GM10248 (cell line): ENCODE results near the gene NIPAL3.
A peak's percentile ranks its signal among the peaks of the same experiment; 100 is the strongest.

ENCODE experiments used
- CTCF ChIA-PET: fragments of 300-600 bp; sonication (Branson Sonifier 250); formaldehyde crosslinking; extraction: SDS; loops from one replicate; lab custom pipeline; 2021; ENCODE audit warnings: antibody characterized with exemption; lab: Yijun Ruan, JAX
- POLR2A ChIA-PET: fragments of 350-650 bp; sonication (Branson Sonifier 250); formaldehyde crosslinking; extraction: SDS; loops from one replicate; lab custom pipeline; 2020; ENCODE audit warnings: antibody characterized with exemption; lab: Yijun Ruan, JAX
- DNase-seq: peaks from one replicate; pipeline ENCODE4 v3.0.0; 2012; ENCODE audit errors: extremely low spot score
- TF ChIP-seq, protein P1 (sequence below): IDR thresholded peaks from 2 replicates; pipeline ENCODE4 v1.5.1; 2012; ENCODE audit warnings: mild to moderate bottlenecking, low read depth; ENCODE audit errors: extremely low read depth, missing control alignments, control extremely low read depth

The NIPAL3 gene

DNA sequence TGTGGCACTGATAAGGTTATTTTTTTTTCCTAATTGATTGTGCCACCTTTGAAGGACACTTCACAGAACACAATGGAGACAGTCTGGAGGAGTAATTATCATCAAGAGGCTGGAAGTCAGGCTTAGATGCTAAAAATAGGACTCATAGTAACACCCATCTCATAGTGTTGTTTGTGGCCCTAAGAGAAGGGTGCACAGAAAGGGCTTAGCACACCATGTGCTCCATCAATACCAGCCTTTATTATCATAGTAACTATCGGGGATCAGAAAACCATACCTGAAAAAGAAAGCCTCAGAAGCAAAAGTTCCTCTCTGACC lies 11.9 kb downstream of the NIPAL3 start:
- peak; percentile 1 for DNase-seq
- POLR2A ChIA-PET: no interaction called here

DNA sequence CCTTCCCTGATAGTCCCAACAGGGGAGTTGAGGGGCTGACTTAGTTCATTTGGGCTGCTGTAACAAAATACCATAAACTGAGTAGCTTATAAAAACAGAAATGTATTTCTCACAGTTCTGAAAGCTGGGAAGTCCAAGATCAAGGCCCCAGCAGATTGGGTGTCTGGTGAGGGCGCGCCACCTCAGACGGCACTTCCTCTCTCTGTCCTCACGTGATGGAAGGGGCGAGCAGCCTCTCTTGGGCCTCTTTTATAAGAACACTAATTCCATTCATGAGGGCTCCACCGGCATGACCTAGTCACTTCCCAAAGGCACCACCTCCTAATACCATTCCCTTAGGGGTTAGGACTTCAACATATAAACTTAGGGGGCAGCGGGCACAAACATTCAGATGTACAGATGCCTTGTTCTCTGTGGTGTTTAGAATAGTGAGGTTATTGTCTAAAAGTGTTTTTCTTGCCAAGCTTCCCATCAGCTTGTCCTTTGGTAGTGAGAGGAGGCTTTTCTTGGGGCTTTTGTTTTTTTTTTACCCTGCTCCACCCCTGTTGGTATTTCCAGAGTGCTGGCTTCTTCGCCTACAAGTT lies 20.3 kb downstream of the NIPAL3 start:
- POLR2A ChIA-PET: no interaction called here
- TF ChIP-seq, protein P1, sequence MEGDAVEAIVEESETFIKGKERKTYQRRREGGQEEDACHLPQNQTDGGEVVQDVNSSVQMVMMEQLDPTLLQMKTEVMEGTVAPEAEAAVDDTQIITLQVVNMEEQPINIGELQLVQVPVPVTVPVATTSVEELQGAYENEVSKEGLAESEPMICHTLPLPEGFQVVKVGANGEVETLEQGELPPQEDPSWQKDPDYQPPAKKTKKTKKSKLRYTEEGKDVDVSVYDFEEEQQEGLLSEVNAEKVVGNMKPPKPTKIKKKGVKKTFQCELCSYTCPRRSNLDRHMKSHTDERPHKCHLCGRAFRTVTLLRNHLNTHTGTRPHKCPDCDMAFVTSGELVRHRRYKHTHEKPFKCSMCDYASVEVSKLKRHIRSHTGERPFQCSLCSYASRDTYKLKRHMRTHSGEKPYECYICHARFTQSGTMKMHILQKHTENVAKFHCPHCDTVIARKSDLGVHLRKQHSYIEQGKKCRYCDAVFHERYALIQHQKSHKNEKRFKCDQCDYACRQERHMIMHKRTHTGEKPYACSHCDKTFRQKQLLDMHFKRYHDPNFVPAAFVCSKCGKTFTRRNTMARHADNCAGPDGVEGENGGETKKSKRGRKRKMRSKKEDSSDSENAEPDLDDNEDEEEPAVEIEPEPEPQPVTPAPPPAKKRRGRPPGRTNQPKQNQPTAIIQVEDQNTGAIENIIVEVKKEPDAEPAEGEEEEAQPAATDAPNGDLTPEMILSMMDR: no peak
- CTCF ChIA-PET: interaction anchor here (0.9 to 1.8 kb wide), 5 partner anchors 12 to 29 kb away, joined by 3 to 5 read pairs (median 3); partner anchors contain the start of gene NIPAL3
- no peak for DNase-seq

More for the DNA sequence above, 11.9 kb downstream of the NIPAL3 start:
- TF ChIP-seq, protein P1: no peak
- CTCF ChIA-PET: no interaction called here

DNA sequence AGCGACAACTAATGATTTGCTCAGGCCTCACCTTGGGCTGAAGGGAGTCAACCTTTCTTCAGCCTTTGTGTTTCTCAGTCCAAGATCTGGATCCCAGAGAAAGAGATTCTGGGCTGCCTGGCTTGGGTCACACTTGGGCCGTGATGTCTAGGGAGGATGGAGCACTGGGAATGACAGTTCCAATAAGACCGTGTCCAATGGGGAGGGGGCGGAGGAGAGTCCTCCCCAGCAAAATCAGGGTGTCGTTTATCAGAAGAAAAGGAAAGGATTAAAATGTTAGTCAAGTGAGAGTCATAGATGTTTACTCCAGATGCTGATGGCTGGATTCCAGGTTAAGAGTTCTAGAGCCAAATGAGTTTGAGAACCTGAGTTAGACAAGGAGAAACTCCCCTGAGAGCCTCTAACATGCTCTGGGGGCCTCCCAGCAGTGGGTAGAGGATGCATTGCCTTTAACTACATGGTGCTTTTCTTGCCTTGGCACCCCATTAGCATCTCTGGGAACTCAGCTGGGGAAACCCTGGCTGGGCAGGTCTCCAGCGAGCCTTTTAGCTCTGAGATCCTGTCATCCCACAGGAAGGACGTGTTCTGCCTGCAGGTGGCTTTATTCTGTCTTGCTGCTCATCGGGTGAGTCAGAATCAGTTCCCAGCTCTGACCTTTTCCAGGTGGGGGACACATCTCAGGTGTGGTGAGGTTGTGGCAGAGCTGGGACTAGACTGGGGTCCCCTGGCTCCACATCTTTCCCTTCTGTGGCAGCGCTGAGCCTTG lies 22.2 kb downstream of the NIPAL3 start:
- POLR2A ChIA-PET: no interaction called here
- CTCF ChIA-PET: interaction anchor here (1.0 to 1.3 kb wide), 3 partner anchors 8 to 236 kb away, joined by 3 read pairs; no protein-coding TSS in a partner anchor

DNA sequence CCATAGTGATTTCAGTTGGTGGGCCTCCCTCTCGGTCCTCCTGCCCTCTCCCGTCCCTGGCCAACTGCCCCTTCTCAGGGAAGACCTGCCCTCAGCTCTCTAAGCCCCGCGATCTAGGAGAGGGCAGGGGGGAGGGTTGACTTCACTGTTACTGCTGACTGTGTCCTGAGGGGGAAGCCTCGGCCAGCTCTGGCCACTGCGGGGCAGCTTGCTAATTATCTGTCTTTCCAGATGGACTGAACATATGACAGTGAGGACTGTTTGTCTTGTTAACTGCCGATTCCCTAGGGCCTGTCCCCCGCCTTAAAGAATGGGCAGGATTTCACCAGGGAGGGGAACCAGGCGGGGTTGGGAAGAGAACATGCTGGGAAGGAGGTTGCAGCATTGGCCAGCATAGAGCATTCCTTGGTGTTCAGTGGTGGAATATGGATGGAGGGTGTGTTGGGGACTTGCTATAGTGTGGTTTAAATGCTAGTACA lies 22.9 kb downstream of the NIPAL3 start:
- TF ChIP-seq, protein P1: no peak
- ChIA-PET CTCF (interaction anchor here (1.0 to 1.3 kb wide), 3 partner anchors 9 to 237 kb away, joined by 3 read pairs; no protein-coding TSS in a partner anchor), POLR2A (no interaction called here)
- DNase-seq: no peak

More for the DNA sequence above, 22.2 kb downstream of the NIPAL3 start:
- DNase-seq: no peak
- TF ChIP-seq, protein P1: no peak

DNA sequence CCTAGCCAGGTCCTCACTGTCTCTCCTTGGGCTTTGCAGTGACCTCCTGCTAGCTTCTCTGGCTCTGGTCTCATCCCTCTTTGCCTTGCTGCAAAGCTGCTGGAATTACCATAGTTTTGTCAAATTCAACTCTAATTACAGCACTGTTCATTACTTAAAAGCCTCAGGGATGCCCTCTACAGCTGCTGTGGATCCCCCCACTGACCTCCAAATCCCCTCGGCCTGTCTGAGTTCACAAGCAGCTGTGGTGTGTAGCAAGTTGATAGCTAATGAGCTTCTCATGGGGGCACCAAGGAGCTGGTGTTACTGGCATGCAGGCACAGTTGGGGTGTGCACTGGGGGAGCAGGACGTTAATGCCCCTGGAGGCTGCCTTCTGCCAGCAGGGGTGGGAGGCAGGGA lies 24.8 kb downstream of the NIPAL3 start:
- ChIA-PET CTCF (interaction anchor here (0.8 to 2.8 kb wide), 4 partner anchors 15 to 390 kb away, joined by 3 to 9 read pairs (median 3); partner anchors contain the start of gene NIPAL3), POLR2A (no interaction called here)
- no peak for DNase-seq
- TF ChIP-seq, protein P1: no peak

DNA sequence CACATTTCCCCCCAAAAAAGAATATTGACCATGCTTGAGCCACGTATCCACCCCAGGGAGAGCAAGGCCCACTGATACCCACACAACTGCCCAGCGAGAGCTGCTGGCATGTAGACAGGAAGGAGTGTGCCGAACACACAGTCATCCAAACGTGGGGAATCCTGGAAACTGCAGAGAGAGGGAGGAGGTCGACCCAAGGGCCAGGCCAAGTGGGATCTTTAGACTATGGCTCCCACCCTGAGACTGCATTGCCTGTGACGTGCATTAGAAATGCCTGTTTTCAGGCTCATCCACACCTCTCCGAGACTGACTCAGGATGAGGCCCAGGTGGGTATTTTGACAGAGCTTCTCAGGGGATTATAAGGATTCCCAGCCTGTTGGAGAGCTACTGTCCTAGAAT lies 25.9 kb downstream of the NIPAL3 start:
- DNase-seq: no peak
- POLR2A ChIA-PET: no interaction called here
- TF ChIP-seq, protein P1: no peak
- CTCF ChIA-PET: interaction anchor here (1.1 to 2.8 kb wide), 4 partner anchors 12 to 389 kb away, joined by 3 to 9 read pairs (median 7); partner anchors contain the start of gene NIPAL3
